ENCODE results near the gene TNFSF8. TPM values are rescaled to one million over a fixed set of nuclear protein-coding genes. Genes with fewer than 3 reads are reported as not detected.
A peak's percentile ranks its signal among the peaks of the same experiment; 100 is the strongest.

The TNFSF8 gene
- polyA plus RNA-seq, 1 of the 3 experiments (the other 2 are of a cell fraction), result not detected

GRCh38 chr9:114898741-114899140 is 31.6 kb downstream of the TNFSF8 start:
- TF ChIP-seq, protein P1, sequence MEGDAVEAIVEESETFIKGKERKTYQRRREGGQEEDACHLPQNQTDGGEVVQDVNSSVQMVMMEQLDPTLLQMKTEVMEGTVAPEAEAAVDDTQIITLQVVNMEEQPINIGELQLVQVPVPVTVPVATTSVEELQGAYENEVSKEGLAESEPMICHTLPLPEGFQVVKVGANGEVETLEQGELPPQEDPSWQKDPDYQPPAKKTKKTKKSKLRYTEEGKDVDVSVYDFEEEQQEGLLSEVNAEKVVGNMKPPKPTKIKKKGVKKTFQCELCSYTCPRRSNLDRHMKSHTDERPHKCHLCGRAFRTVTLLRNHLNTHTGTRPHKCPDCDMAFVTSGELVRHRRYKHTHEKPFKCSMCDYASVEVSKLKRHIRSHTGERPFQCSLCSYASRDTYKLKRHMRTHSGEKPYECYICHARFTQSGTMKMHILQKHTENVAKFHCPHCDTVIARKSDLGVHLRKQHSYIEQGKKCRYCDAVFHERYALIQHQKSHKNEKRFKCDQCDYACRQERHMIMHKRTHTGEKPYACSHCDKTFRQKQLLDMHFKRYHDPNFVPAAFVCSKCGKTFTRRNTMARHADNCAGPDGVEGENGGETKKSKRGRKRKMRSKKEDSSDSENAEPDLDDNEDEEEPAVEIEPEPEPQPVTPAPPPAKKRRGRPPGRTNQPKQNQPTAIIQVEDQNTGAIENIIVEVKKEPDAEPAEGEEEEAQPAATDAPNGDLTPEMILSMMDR (IDR thresholded peaks at IDR 0.05), result no peak
- TF ChIP-seq SMC3 (IDR thresholded peaks at IDR 0.05; ENCODE audit: low read depth, low read length) (no peak), RCOR1 (IDR thresholded peaks at IDR 0.05; ENCODE audit: low read length) (no peak), NFIC (IDR thresholded peaks at IDR 0.05; ENCODE audit: borderline replicate concordance) (no peak), EP300 (IDR thresholded peaks at IDR 0.05; ENCODE audit: borderline replicate concordance in 1 of 2, low read depth in 1 of 2, low read length in 1 of 2) (no peak), ZBTB33 (IDR thresholded peaks at IDR 0.05; ENCODE audit: borderline replicate concordance, low read depth) (no peak), RAD21 (IDR thresholded peaks at IDR 0.05; ENCODE audit: low read length) (no peak), MEF2A (IDR thresholded peaks at IDR 0.05; ENCODE audit: borderline replicate concordance, low read depth) (no peak), FOXM1 (IDR thresholded peaks at IDR 0.05; ENCODE audit: low read depth) (no peak), POLR2AphosphoS5 (IDR thresholded peaks at IDR 0.05; ENCODE audit: low read depth, low read length) (no peak), IRF3 (IDR thresholded peaks at IDR 0.05; ENCODE audit: low read depth, low read length) (no peak)
- Histone ChIP-seq H3K4me3 (ENCODE audit: low read depth in 2 of 2, low read length in 1 of 2) (no peak overlapping the region), H3K9me2 (no peaks in the 10 kb centered on the region), H3K27me3 (ENCODE audit: insufficient read depth) (no peaks in the 10 kb centered on the region), H3K4me1 (ENCODE audit: control insufficient read depth in 1 of 2, insufficient read depth in 2 of 2, low read depth in 1 of 2, low read length in 1 of 2) (peaks cover 0 to 45% of the 10 kb centered on the region in 2 experiments; a peak in 3 of 4 replicates), H3K4me2 (no peak overlapping the region), H2AFZ (ENCODE audit: low read depth) (0 out of 2 replicates have a peak overlapping the region, but pooled peaks have one; percentile 5), H3K36me3 (replicated peaks in 1 of 2; ENCODE audit: control insufficient read depth in 1 of 2, insufficient read depth in 2 of 2, low read length in 1 of 2) (no peaks in the 10 kb centered on the region), H3K9me3 (no peaks in the 10 kb centered on the region), H3K27ac (ENCODE audit: low read depth in 2 of 2, low read length in 1 of 2) (no peak overlapping the region), H3K9ac (no peak overlapping the region), H3K79me2 (ENCODE audit: insufficient read depth) (no peaks in the 10 kb centered on the region), H4K20me1 (ENCODE audit: insufficient read depth) (no peaks in the 10 kb centered on the region), H3F3A (replicated peaks; ENCODE audit: insufficient read depth) (peaks cover 39% of the 10 kb centered on the region)
- POLR2A ChIA-PET, result no interaction called here
- CTCF ChIA-PET, result interaction anchor here (1.2 to 2.4 kb wide), 4 partner anchors 10 to 493 kb away, joined by 4 to 6 read pairs (median 5); no protein-coding TSS in a partner anchor
- no peak for DNase-seq
- WGBS (ENCODE audit: low lambda C conversion rate), result 65% methylated on average over 9 of the region's 9 CpGs

- Histone ChIP-seq H3K27ac (ENCODE audit: low read depth in 2 of 2, low read length in 1 of 2) (no peak overlapping the region), H3K4me1 (ENCODE audit: control insufficient read depth in 1 of 2, insufficient read depth in 2 of 2, low read depth in 1 of 2, low read length in 1 of 2) (peaks cover 0 to 47% of the 10 kb centered on the region in 2 experiments; a peak in 3 of 4 replicates), H3K9ac (no peak overlapping the region), H3K36me3 (replicated peaks in 1 of 2; ENCODE audit: control insufficient read depth in 1 of 2, insufficient read depth in 2 of 2, low read length in 1 of 2) (no peaks in the 10 kb centered on the region), H2AFZ (ENCODE audit: low read depth) (no peak overlapping the region), H3F3A (replicated peaks; ENCODE audit: insufficient read depth) (peaks cover 43% of the 10 kb centered on the region), H3K4me2 (no peak overlapping the region), H3K27me3 (ENCODE audit: insufficient read depth) (no peaks in the 10 kb centered on the region), H4K20me1 (ENCODE audit: insufficient read depth) (no peaks in the 10 kb centered on the region), H3K9me2 (no peaks in the 10 kb centered on the region), H3K9me3 (no peaks in the 10 kb centered on the region), H3K4me3 (ENCODE audit: low read depth in 2 of 2, low read length in 1 of 2) (no peak overlapping the region), H3K79me2 (ENCODE audit: insufficient read depth) (no peaks in the 10 kb centered on the region)
- DNase-seq, result no peak
- WGBS (ENCODE audit: low lambda C conversion rate), result 35% methylated on average over 3 of the region's 3 CpGs
- POLR2A ChIA-PET, result no interaction called here
- CTCF ChIA-PET, result no interaction called here
- TF ChIP-seq FOXM1 (IDR thresholded peaks at IDR 0.05; ENCODE audit: low read depth) (no peak), RCOR1 (IDR thresholded peaks at IDR 0.05; ENCODE audit: low read length) (no peak), GABPA (IDR thresholded peaks at IDR 0.05; ENCODE audit: low read depth) (no peak), TCF12 (IDR thresholded peaks at IDR 0.05) (no peak), MXI1 (IDR thresholded peaks at IDR 0.05; ENCODE audit: low read depth, low read length) (no peak), SMC3 (IDR thresholded peaks at IDR 0.05; ENCODE audit: low read depth, low read length) (no peak), MEF2A (IDR thresholded peaks at IDR 0.05; ENCODE audit: borderline replicate concordance, low read depth) (no peak), NFIC (IDR thresholded peaks at IDR 0.05; ENCODE audit: borderline replicate concordance) (no peak), CHD2 (IDR thresholded peaks at IDR 0.05; ENCODE audit: low read length, partially characterized antibody) (no peak), USF2 (IDR thresholded peaks at IDR 0.05; ENCODE audit: borderline replicate concordance, low read depth, low read length) (no peak), NRF1 (IDR thresholded peaks at IDR 0.05; ENCODE audit: low read depth, low read length) (no peak)
- TF ChIP-seq, protein P1 (IDR thresholded peaks at IDR 0.05), result no peak
- TF ChIP-seq, protein P2, sequence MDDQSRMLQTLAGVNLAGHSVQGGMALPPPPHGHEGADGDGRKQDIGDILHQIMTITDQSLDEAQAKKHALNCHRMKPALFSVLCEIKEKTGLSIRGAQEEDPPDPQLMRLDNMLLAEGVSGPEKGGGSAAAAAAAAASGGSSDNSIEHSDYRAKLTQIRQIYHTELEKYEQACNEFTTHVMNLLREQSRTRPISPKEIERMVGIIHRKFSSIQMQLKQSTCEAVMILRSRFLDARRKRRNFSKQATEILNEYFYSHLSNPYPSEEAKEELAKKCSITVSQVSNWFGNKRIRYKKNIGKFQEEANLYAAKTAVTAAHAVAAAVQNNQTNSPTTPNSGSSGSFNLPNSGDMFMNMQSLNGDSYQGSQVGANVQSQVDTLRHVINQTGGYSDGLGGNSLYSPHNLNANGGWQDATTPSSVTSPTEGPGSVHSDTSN (IDR thresholded peaks at IDR 0.05), result no peak
Measured at GRCh38 chr9:114897196-114897595, 33.2 kb downstream of the TNFSF8 start.

Measured in SK-N-SH (cell line).